Fibroblast of skin of left quadriceps (primary cell): ENCODE measurements around the gene CCL2.

Experiments
- DNase-seq, 2 experiments: peaks; one replicate each; pipeline ENCODE4 v3.0.0-alpha.2; 2013; ENCODE audit warnings: low read depth in 2 of 2

CCL2 gene

GRCh38 chr17:34241062-34241461 is 14.0 kb upstream of the CCL2 start:
- DNase-seq: no peak

DNA sequence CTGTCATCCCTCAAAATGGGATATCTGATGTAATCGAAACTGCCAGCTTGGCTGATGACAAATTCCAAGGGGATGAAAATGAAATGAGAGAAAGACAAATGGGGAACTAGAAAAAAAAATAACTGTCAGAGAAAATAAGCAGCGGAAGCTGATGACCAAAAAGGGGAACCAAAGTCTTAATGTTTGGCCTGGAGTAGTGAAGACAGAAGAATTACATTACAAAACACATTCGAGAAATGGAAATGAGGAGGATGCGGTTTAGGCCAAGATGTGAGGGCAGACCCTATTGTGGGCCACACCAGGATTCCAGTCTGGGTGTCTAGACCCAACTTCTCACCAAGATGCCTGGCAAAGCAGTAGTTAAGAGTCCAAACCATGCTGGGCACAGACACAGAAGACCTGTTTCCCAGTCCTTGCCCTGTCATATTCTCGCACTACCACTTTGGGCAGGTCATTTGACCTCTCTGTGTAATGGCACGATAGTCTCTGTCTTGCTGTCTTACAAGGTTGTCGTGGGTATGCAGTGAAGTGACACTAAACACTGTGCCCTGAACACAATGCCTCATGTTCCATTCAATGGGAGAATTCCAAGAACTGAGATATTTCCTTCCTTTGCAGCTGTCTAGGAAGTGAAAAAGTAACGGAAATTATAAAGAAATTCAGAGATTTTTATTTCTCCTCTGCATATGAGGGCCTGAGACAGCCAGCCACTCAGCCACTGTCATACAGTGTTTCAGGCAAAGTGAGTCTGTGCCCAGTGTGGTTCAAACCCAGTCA is 12.3 kb upstream of the CCL2 start:
- DNase-seq: no peak

DNA sequence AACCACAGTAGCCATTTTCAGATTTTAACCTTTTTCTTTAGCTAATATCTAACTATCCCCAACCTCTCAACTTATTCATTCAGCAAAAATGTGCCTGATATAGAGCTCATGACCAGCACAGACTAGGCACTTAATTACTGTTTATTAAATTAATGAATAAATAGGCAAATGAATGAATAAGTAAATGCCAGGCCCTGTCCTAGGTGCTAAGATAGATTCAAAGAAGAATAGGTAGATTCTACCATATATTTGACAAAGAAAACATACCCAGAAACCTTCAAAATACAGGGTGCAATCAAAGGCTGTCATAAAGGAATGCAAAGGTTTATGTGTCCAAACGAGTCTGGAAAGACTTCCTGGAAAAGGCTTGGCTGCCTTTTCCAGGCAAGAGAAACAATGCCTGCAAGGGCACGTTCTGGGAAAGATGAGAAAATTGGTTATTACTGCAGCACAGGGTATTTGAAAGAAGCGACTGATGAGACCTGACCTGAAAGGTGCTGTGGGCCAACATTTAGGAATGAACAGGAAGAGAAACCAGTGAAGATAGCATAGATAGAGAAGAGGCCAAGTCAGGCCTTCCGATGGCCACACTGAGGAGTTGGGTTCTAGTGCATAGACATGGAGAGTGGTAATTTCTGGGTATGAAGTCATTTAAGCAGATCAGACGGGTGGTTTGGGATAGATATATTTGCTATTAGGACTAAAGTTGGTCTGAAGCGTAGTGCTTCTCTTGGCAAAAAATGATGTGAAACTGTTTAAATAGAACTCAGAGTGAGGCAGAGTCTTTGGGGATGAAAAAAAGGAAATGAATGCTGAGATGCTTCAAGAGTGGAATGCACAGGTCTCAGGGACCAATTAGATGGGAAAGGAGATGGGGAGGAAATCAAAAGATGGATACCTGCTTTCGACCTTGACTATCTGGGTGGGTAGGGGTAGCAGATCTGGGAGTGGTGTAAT is 11.4 kb upstream of the CCL2 start:
- DNase-seq: no peak

DNA sequence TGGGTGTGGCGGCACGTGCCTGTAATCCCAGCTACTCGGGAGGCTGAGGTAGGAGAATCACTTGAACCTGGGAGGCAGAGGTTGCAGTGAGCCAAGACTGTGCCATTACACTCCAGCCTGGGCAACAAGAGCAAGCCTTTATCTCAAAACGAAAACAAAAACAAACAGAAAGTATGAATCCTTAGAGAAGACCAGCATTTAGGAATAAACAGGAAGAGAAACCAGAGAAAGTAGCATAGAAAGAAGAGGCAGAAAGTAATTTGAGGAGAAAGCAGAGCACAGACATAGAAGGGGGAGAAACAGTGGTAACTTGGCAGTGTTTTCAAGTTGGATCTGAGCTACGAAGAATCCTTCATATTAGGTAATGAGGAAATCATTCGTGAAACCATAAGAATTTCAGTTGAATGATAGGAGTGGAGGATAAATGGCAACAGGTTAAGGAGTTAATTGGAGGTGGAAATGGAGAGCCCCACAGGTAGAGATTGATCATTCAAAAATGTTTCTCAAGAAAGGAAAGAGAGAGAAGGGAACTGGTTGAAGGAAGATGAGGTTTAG is 9.7 kb upstream of the CCL2 start:
- DNase-seq: no peak

- no peak for DNase-seq
Observed at GRCh38 chr17:34246446-34246845, 8.6 kb upstream of the CCL2 start.

DNA sequence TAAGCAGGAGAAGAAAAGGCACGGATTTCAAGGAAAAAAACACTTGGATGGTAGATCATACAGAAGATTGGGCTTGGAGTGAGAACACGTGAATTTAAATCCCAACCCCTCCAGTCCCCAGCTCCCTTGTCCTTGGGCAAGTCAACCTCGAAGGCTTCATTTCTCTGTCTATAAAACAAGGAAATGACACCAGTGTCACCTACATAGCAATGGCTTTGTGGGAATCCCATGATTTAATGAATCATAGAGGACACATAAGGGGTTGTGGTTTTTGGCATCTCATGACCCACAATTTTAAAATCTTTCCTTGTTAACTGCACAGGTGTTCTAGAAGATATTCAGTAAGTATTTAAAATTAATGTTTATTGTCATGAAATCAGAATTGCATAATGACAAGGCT is 8.2 kb upstream of the CCL2 start:
- no peak for DNase-seq

DNA sequence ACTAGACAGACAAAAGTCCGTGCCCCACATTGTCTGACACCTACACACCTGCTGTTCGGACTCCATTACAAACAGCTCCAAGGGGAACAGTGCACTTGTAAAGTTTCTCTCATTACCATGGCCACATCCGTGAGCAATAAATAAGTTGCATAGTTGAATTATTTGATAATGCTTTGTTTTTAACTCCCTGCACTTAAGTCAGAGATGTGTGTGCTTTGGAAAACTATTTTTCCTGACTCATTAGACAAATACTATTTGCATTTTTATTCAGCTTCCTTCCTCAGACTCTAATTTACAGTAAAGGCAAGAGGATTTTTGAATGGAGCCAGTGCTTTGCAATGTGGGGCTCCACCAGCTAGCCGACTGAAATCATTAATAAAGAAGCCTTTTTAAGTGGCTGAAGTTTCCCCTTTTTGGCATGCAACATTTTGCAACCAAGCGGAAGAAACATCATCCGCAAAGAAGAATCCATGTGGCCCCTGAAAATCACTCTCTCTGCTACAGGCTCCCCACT is 6.5 kb upstream of the CCL2 start:
- DNase-seq: no peak

- no peak for DNase-seq
Observed at GRCh38 chr17:34249061-34249460, 6.0 kb upstream of the CCL2 start.

DNA sequence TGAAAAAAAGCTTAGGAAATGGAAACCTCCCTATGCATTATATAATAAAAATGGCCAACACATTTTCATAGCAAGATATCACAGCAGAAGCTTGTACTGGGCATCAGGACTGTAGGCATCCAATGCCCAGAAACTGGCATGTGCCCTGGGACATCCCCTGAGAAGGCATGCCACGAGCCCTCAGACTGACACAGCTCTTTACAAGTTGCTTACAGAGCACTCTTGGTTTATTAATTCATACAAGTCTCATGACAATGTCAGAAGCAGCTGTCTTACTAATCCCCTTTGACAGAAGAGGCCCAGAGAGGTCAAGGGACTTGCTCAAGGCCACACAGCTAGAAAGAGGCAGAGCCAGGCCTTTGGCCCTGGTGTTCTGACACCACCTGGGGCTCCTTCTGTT is 5.6 kb upstream of the CCL2 start:
- DNase-seq: no peak

- no peak for DNase-seq
Observed at GRCh38 chr17:34251186-34251585, 3.9 kb upstream of the CCL2 start.

- DNase-seq: no peak
Observed at GRCh38 chr17:34252095-34252443, 3.0 kb upstream of the CCL2 start.

DNA sequence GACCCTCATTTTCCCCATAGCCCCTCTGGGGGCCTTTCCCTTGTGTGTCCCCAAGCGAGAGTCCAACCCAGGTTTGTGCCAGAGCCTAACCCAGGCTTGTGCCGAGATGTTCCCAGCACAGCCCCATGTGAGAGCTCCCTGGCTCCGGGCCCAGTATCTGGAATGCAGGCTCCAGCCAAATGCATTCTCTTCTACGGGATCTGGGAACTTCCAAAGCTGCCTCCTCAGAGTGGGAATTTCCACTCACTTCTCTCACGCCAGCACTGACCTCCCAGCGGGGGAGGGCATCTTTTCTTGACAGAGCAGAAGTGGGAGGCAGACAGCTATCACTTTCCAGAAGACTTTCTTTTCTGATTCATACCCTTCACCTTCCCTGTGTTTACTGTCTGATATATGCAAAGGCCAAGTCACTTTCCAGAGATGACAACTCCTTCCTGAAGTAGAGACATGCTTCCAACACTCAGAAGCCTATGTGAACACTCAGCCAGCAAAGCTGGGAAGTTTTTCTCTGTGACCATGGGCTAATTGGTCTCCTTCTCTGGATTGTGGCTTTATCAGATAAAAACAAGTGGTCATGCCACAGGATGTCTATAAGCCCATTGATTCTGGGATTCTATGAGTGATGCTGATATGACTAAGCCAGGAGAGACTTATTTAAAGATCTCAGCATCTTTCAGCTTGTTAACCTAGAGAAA is 2.5 kb upstream of the CCL2 start:
- DNase-seq: peak; percentile 80 to 83

DNA sequence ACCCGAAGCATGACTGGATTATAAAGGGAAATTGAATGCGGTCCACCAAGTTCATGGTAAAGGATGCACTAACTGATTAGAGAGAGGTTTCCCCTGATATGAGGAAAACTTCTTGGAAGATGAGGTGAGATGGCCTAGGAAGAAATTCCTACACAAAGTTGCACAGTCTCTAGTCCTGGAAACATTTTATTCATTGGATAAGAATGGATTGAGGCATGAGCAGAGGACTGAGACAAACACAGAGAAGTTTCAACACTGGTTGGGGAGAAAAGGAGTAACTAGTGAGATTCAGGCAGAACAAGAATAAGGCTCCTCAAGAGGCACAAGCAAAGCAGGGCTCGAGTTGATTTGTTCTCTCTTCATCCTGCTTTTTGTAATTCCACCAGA is 2.0 kb upstream of the CCL2 start:
- DNase-seq: no peak

- DNase-seq: peak; percentile 61 to 70
Observed at GRCh38 chr17:34254146-34254545, 939 bp upstream of the CCL2 start.

DNA sequence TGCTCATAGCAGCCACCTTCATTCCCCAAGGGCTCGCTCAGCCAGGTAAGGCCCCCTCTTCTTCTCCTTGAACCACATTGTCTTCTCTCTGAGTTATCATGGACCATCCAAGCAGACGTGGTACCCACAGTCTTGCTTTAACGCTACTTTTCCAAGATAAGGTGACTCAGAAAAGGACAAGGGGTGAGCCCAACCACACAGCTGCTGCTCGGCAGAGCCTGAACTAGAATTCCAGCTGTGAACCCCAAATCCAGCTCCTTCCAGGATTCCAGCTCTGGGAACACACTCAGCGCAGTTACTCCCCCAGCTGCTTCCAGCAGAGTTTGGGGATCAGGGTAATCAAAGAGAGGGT is 272 bp downstream of the CCL2 start:
- no peak for DNase-seq

DNA sequence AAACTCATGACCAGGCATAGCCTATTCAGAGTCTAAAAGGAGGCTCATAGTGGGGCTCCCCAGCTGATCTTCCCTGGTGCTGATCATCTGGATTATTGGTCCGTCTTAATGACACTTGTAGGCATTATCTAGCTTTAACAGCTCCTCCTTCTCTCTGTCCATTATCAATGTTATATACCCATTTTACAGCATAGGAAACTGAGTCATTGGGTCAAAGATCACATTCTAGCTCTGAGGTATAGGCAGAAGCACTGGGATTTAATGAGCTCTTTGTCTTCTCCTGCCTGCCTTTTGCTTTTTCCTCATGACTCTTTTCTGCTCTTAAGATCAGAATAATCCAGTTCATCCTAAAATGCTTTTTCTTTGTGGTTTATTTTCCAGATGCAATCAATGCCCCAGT is 756 bp downstream of the CCL2 start:
- no peak for DNase-seq

DNA sequence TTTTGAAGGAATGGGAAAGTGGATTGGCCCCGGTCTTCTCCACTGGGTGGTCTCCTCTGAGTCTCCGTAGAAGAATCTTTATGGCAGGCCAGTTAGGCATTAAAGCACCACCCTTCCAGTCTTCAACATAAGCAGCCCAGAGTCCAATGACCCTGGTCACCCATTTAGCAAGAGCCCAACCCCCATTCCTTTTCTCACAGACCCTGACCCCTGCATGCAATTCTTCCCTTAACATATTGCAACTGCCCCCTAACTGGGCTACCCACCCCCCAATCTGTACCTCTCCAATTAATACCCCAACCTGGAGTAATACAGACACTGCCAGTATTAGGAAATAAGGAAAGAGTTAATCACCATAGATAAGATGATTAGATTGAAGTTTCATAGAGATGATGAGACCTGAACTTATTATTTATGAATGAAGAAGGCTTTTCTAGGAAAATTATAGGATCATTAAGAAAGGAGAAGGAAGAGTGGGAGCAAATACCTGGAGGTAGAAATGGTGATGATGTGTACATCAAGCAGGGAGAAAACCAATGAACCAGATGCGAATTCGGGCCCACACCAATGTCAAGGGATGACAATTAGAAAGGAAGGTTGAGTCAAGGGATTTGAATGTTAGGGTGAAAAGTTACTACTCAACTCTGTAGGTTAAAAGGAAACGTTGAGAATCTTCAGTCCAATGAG is 2.4 kb downstream of the CCL2 start:
- no peak for DNase-seq

GRCh38 chr17:34257986-34258326 is 2.9 kb downstream of the CCL2 start:
- no peak for DNase-seq

DNA sequence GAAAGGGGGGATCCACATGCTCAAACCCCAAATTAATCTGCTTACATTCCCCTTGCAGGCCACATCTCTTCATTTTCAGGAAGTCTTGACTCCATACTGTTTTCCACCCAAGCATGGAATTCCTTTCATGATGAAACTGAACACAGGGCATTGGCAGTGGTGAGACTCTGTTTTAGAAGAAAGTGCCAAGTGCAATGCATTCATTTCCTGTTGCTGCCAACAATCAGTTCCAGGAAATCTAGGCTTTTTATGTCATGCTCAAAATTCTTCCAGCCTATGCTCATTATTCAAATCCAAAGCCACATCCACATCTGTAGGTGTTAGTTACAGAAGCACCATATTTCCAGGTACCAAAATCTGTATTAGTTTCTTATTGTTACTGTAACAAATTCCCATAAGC is 4.1 kb downstream of the CCL2 start:
- DNase-seq: no peak

- DNase-seq: no peak
Observed at GRCh38 chr17:34260861-34261260, 5.8 kb downstream of the CCL2 start.

DNA sequence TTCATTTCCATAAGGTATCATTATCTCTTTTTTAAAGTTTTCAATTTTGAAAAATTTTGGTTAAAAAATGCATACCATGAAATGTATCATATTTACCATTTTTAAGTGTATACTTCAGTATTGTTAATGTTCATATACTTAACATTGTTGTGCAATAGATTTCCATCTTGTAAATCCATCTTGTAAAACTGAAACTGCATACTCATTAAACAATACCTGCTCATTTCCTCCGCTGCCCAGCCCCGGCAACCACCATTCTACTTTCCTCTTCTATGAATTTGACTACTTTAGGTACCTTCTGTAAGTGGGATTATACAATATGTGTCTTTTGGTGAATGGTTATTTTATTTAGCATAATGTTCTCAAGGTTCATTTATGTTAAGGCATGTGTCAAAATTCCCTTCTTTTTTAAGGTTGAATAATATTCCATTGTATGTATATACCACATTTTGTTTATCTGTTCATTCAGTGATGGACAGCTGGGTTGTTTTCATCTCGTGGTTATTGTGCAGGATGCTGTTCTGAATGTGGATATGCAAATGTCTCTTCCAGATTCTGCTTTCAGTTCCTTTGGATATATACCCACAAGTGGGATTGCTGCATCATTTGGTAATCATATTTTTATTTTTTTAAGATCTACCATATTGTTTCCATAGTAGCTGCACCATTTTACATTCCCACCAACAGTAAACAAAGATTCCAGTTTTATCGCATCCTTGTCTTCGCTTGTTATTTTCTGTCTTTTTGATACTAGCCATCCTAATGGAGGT is 6.7 kb downstream of the CCL2 start:
- no peak for DNase-seq
